HUES48 (cell line): ENCODE data around the gene INSR.

ENCODE experiments used
- H3K27ac ChIP-seq: one replicate; pipeline ENCODE4 v1.7.0; 2013; ENCODE audit warnings: low read depth, low read length, inconsistent platforms
- H3K27me3 ChIP-seq: 2 replicates; pipeline ENCODE4 v1.6.1; 2013; ENCODE audit warnings: mild to moderate bottlenecking, low read length; ENCODE audit not compliant: control insufficient read depth, insufficient read depth
- H3K36me3 ChIP-seq: 2 replicates; pipeline ENCODE4 v1.6.1; 2013; ENCODE audit warnings: low read length; ENCODE audit not compliant: control insufficient read depth, insufficient read depth
- H3K4me1 ChIP-seq: 2 replicates; pipeline ENCODE4 v1.6.1; 2013; ENCODE audit warnings: mild to moderate bottlenecking, low read length; ENCODE audit not compliant: control insufficient read depth, insufficient read depth
- H3K4me3 ChIP-seq: 2 replicates; pipeline ENCODE4 v1.5.1; 2013; ENCODE audit warnings: mild to moderate bottlenecking, low read depth, low read length
- H3K9ac ChIP-seq: 2 replicates; pipeline ENCODE4 v1.6.1; 2013; ENCODE audit warnings: mild to moderate bottlenecking, low read depth, low read length, moderate library complexity
- H3K9me3 ChIP-seq: 2 replicates; pipeline ENCODE4 v1.6.1; 2013; ENCODE audit warnings: low read length; ENCODE audit not compliant: control insufficient read depth, insufficient read depth

The INSR gene

DNA sequence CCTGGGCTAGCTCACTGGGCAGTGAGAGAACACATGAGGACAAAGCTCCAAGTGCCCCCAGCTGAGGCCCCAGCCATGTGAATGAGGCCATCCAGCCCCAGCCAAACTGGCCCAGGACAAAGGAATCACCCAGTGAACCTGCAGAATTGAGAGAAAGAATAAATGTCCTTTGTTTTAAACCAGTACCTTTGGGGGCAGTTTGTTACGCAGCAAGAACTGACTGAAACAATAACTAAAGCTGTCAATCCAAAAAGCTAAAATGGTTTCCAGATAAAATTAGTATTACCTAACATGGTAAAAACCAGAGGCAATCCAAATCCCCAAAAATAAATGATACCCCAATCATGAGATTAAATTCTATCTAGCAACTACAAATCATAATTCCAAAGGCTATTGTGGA is 155.1 kb downstream of the INSR start:
- H3K36me3 ChIP-seq = peaks cover 52% of the 10 kb centered on the region
- no peak overlapping the region for H3K27ac ChIP-seq
- H3K9me3 ChIP-seq = no peaks in the 10 kb centered on the region
- H3K4me3 ChIP-seq = no peak overlapping the region
- no peak overlapping the region for H3K9ac ChIP-seq
- H3K27me3 ChIP-seq = no peaks in the 10 kb centered on the region
- H3K4me1 ChIP-seq = no peaks in the 10 kb centered on the region

DNA sequence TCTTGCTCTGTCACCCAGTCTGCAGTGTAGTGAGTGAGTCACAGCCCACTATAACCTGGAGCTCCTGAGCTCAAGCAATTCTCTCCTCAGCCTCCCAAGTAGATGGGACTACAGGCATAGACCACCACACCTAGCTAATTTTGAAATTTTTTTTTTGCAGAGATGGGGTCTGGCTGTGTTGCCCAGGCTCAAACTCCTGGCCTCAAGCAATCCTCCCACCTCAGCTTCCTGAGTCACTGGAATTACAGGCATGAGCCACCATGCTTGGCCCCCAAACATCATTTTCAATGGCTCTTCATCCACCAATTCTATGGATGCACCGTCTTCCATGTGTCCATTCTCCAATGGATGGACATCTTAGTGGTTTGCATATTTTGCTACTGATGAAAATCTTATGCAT is 155.8 kb downstream of the INSR start:
- no peaks in the 10 kb centered on the region for H3K4me1 ChIP-seq
- no peak overlapping the region for H3K27ac ChIP-seq
- H3K27me3 ChIP-seq = no peaks in the 10 kb centered on the region
- peaks cover 52% of the 10 kb centered on the region for H3K36me3 ChIP-seq
- H3K9me3 ChIP-seq = no peaks in the 10 kb centered on the region
- no peak overlapping the region for H3K4me3 ChIP-seq
- no peak overlapping the region for H3K9ac ChIP-seq

DNA sequence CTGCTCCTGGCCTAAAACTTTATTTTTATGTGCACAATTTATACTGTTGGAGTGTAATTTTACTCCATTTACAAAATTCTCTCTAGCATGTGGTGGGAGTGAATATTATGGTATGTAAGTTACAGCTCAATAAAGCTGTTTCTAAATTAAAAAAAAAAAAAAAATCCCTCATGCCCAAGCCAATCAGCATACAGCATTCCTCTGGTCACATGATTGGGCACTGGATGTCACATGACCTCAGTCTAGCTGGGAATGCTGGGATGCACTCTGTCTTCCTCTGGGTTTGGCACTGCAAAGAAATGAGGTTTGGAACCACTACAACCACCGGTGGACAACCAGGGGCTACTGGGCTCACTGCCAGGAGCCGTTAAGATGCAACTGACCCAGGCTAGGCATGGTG is 157.1 kb downstream of the INSR start:
- no peak overlapping the region for H3K9ac ChIP-seq
- H3K27ac ChIP-seq = no peak overlapping the region
- H3K4me3 ChIP-seq = no peak overlapping the region
- H3K27me3 ChIP-seq = no peaks in the 10 kb centered on the region
- no peaks in the 10 kb centered on the region for H3K4me1 ChIP-seq
- H3K9me3 ChIP-seq = no peaks in the 10 kb centered on the region
- peaks cover 44% of the 10 kb centered on the region for H3K36me3 ChIP-seq

DNA sequence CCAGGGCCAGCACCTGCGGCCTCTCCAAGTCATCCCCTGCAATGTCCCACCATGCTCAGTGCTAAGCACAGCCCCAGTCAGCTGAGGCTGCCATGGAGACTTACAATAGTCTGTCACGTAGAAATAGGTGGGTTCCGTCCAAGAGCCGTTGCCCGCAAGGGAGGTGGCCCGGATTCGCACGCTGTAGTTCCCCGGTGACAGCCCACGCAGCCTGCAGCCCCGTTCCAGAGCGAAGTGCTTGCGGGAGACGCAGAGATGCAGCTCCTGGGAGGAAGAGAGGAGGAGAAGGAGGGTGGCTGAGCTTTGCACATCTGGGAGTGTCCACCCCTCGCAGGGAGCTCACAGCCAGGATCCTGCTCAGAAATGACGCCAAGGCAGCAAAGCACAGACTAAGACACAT is 162.2 kb downstream of the INSR start:
- Histone ChIP-seq H3K4me3 (no peak overlapping the region), H3K9me3 (no peaks in the 10 kb centered on the region), H3K27me3 (no peaks in the 10 kb centered on the region), H3K9ac (no peak overlapping the region), H3K36me3 (peaks cover 43% of the 10 kb centered on the region), H3K4me1 (no peaks in the 10 kb centered on the region), H3K27ac (no peak overlapping the region)

DNA sequence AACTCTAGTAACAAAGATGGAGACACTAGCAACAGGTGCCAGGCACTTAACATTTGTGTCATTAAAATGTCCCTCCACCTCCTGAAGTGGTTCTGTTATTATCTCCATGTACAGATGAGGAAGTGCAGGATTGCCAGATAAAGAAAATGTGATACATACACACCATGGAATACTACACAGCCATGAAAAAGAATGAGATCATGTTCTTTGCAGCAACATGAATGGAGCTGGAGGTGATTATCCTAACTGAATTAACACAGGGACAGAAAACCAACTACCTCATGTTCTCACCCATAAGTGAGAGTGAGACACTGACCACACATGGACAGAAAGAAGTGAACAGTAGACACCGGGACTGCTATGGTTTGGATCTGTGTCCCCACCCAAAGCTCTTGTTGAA is 164.2 kb downstream of the INSR start:
- Histone ChIP-seq H3K9me3 (peaks cover 8% of the 10 kb centered on the region), H3K36me3 (peaks cover 58% of the 10 kb centered on the region), H3K27me3 (no peaks in the 10 kb centered on the region), H3K4me1 (no peaks in the 10 kb centered on the region), H3K4me3 (no peak overlapping the region), H3K27ac (no peak overlapping the region), H3K9ac (no peak overlapping the region)

DNA sequence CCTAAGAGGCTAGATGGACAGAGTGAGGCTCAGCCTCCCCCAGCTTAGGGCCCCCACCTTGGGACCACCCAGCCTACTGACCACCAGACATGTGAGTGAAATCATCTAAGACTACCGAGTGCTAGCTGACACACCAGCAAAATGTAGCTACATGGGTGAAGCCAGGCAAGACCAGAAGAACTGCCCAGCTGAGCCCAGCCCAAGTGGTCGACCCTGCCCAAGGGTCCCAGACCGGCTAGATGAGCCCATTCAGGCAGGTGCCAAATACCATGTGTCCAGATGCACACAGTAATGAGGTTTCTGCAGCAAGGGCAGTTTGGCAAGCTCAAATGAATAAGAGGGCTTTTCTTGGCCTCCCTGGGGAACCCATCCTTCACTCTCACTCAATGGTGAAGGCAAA is 168.1 kb downstream of the INSR start:
- Histone ChIP-seq H3K4me3 (no peak overlapping the region), H3K9ac (no peak overlapping the region), H3K36me3 (peaks cover 65% of the 10 kb centered on the region)

DNA sequence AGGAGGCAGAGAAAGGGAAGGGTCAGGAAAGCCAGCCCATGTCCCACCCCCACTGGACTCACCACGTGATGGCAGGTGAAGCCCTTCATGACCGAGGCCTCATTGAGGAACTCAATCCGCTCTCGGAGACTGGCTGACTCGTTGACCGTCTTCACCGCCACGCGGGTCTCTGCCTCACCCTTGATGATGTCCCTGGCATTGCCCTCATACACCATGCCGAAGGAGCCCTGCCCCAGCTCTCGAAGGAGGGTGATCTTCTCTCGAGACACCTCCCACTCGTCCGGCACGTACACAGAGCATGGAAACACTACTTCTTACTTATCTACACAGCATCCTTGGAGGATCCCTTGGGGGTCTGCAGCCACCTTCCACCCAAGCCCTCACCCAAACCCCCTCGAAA is 169.0 kb downstream of the INSR start:
- H3K27me3 ChIP-seq = no peaks in the 10 kb centered on the region
- H3K9ac ChIP-seq = no peak overlapping the region
- H3K4me1 ChIP-seq = no peaks in the 10 kb centered on the region
- no peak overlapping the region for H3K27ac ChIP-seq
- H3K4me3 ChIP-seq = no peak overlapping the region
- H3K36me3 ChIP-seq = peaks cover 70% of the 10 kb centered on the region
- peaks cover 8% of the 10 kb centered on the region for H3K9me3 ChIP-seq

More for the DNA sequence above, 168.1 kb downstream of the INSR start:
- Histone ChIP-seq H3K27me3 (no peaks in the 10 kb centered on the region), H3K27ac (no peak overlapping the region), H3K4me1 (no peaks in the 10 kb centered on the region), H3K9me3 (peaks cover 8% of the 10 kb centered on the region)

DNA sequence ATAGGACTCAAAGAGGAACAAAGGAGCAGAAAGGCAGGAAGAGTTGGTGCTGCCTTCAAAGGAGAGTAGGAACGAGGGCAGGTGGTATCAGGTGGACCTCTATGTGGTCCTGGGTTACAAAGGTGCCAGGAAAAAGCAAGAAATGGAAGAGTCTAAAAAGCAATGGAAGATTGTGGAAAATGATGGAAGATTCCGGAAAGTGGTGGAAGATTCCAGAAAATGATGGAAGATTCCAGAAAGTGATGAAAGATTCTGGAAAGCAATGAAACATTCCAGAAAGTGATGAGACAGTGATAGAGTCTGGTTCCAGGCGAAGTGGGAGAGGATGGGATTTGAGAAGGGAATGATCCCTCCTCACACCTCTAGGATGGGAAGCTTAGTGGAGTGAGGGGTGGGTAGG is 169.4 kb downstream of the INSR start:
- Histone ChIP-seq H3K27me3 (no peaks in the 10 kb centered on the region), H3K9ac (no peak overlapping the region), H3K9me3 (peaks cover 8% of the 10 kb centered on the region), H3K4me3 (no peak overlapping the region), H3K27ac (no peak overlapping the region), H3K4me1 (no peaks in the 10 kb centered on the region), H3K36me3 (peaks cover 70% of the 10 kb centered on the region)

DNA sequence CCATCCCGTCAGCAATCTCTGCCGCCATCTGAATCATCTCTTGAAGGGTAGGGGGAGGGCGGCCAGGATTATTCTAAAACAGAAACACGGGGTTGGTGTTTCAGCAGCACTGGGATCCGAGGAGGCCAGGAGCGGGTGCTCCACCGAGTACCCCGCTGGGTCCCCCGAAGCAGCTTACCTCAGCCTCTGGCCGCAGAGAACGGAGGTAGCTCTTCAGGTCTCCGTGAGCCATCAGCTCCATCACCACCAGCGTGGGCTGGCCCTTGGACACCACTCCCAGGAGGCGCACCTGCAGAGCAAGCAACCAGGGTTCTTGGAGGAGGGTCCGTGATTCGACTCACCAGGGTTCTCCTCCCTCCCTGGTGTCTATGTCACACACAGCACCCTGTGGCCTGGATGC is 171.5 kb downstream of the INSR start:
- H3K9ac ChIP-seq = no peak overlapping the region
- H3K27me3 ChIP-seq = no peaks in the 10 kb centered on the region
- no peak overlapping the region for H3K27ac ChIP-seq
- no peak overlapping the region for H3K4me3 ChIP-seq
- no peaks in the 10 kb centered on the region for H3K4me1 ChIP-seq
- peaks cover 68% of the 10 kb centered on the region for H3K36me3 ChIP-seq
- H3K9me3 ChIP-seq = peaks cover 8% of the 10 kb centered on the region

DNA sequence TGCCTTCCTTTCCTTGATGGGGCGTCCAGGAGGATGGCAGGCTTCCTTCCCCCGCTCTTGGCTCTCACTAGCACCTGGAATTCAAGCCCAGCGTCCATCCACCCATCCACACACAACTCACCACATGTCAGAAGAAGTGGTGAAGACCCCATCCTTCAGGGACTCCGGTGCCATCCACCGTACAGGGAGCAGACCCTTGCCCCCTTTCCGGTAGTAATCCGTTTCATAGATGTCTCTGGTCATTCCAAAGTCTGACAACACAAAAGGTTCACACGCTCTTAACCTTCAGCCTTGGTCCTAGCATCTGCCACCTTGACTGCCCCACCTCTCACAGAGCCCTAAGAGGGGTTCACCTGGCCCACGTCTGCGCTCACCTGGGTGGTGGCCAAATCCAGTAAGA is 173.7 kb downstream of the INSR start:
- H3K36me3 ChIP-seq = peaks cover 57% of the 10 kb centered on the region

DNA sequence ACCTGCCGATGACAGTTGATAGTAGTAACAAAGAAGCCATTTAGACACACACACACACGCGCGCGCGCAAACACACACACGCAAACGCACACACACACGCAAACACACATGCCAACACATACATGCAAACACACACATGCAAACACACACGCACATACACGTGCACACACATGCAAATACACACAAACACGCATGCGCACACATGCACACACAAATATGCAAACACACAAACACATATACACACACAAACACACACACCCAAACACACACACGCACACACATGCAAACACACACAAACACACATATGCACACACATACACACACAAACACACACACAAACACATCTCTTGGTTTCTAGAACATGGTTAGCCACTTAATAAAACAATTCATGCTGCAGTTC is 174.6 kb downstream of the INSR start:
- Histone ChIP-seq H3K9ac (no peak overlapping the region), H3K36me3 (peaks cover 54% of the 10 kb centered on the region), H3K4me1 (no peaks in the 10 kb centered on the region), H3K27me3 (no peaks in the 10 kb centered on the region), H3K27ac (no peak overlapping the region), H3K4me3 (no peak overlapping the region), H3K9me3 (no peaks in the 10 kb centered on the region)

More for the DNA sequence above, 173.7 kb downstream of the INSR start:
- no peaks in the 10 kb centered on the region for H3K27me3 ChIP-seq
- no peak overlapping the region for H3K4me3 ChIP-seq
- H3K9me3 ChIP-seq = no peaks in the 10 kb centered on the region
- no peak overlapping the region for H3K27ac ChIP-seq
- no peaks in the 10 kb centered on the region for H3K4me1 ChIP-seq
- H3K9ac ChIP-seq = no peak overlapping the region

DNA sequence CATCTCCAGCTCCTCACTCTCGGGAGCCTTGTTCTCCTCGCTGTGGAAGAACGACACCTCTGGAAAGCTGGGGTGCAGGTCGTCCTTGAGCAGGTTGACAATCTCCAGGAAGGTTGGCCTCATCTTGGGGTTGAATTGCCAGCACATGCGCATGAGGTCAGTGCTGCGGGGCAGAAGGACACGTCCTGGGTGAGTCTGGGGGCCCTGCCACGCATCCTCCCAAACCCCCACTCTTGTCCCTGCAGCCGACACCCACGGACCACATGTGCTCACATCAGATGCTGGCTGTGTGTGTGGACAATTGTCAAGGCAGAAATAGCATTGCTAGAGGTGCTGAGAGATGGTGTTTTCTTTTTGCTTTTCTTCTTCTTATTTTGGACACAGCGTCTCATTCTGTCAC is 177.0 kb downstream of the INSR start:
- H3K4me1 ChIP-seq = no peaks in the 10 kb centered on the region
- H3K9me3 ChIP-seq = no peaks in the 10 kb centered on the region
- H3K27ac ChIP-seq = no peak overlapping the region
- no peak overlapping the region for H3K9ac ChIP-seq
- H3K4me3 ChIP-seq = no peak overlapping the region
- peaks cover 47% of the 10 kb centered on the region for H3K36me3 ChIP-seq
- no peaks in the 10 kb centered on the region for H3K27me3 ChIP-seq
